NCI-H2107 treated with DMSO at 0.1 percent for 48 hours (cell line): ENCODE data around the gene SLC25A23.
"Not testable (repeated sequence)": the region's sequence is repeated elsewhere in the genome, so short reads cannot be mapped to it uniquely, and the experiment has no call there.

ENCODE experiments used
- DNase-seq: peaks from one replicate; lab custom pipeline; 2025; ENCODE audit not compliant: unreplicated experiment; lab: John Stamatoyannopoulos, UW

The SLC25A23 gene

GRCh38 chr19:6457958-6458694 is 1.5 kb downstream of the SLC25A23 start:
- no peak for DNase-seq

- DNase-seq, result no peak
These were observed 3.7 kb downstream of the SLC25A23 start for GRCh38 chr19:6455924-6456323.

- DNase-seq, result no peak
These were observed 5.5 kb downstream of the SLC25A23 start for GRCh38 chr19:6453951-6454565.

GRCh38 chr19:6452899-6453298 is 6.7 kb downstream of the SLC25A23 start:
- DNase-seq, result no peak

- no peak for DNase-seq
These were observed 7.4 kb downstream of the SLC25A23 start for GRCh38 chr19:6452223-6452614.

GRCh38 chr19:6451583-6452222 is 7.9 kb downstream of the SLC25A23 start:
- no peak for DNase-seq

- DNase-seq, result no peak
These were observed 9.4 kb downstream of the SLC25A23 start for GRCh38 chr19:6450166-6450565.

- no peak for DNase-seq
These were observed 11.5 kb downstream of the SLC25A23 start for GRCh38 chr19:6448045-6448444.

GRCh38 chr19:6446452-6446851 is 13.1 kb downstream of the SLC25A23 start:
- no peak for DNase-seq

GRCh38 chr19:6443986-6444385 is 15.6 kb downstream of the SLC25A23 start:
- no peak for DNase-seq

- DNase-seq, result no peak
These were observed 17.4 kb downstream of the SLC25A23 start for GRCh38 chr19:6442087-6442688.

GRCh38 chr19:6440905-6441304 is 18.7 kb downstream of the SLC25A23 start:
- DNase-seq, result no peak

GRCh38 chr19:6439743-6440142 is 19.8 kb downstream of the SLC25A23 start:
- no peak for DNase-seq

GRCh38 chr19:6433663-6434062 is 25.9 kb downstream of the SLC25A23 start, which contains the start of gene SLC25A41:
SLC25A41 (minus strand) TSS chr19:6433763; CDS start chr19:6433693, 70 bp downstream.
- DNase-seq, result no peak

- no peak for DNase-seq
These were observed 26.4 kb downstream of the SLC25A23 start for GRCh38 chr19:6433165-6433564.

GRCh38 chr19:6431891-6432290 is 27.7 kb downstream of the SLC25A23 start:
- no peak for DNase-seq

- no peak for DNase-seq
These were observed 30.0 kb downstream of the SLC25A23 start for GRCh38 chr19:6429419-6430221.

- not testable (repeated sequence) for DNase-seq
These were observed 30.7 kb downstream of the SLC25A23 start for GRCh38 chr19:6428692-6429418.

- no peak for DNase-seq
These were observed 32.5 kb downstream of the SLC25A23 start for GRCh38 chr19:6427131-6427530.
